Measurements from ENCODE around the gene AFF3.

- TF ChIP-seq EZH2 (IDR thresholded peaks at IDR 0.05; ENCODE audit: low read length): no peak
- no peak for TF ChIP-seq CTCF (optimal IDR thresholded peaks at IDR 0.05 in 1 of 3, IDR thresholded peaks at IDR 0.05 in 1 of 3, conservative IDR thresholded peaks at IDR 0.05 in 1 of 3; ENCODE audit: extremely low read depth in 1 of 3, insufficient read depth in 2 of 3, low read length in 3 of 3)
These were observed 128.3 kb downstream of the AFF3 start for GRCh38 chr2:100013892-100014677.

All from keratinocyte (primary cell).